ENCODE data around the gene MBD2.
"Not testable (repeated sequence)": the region's sequence is repeated elsewhere in the genome, so short reads cannot be mapped to it uniquely, and the experiment has no call there.

Gene MBD2

GRCh38 chr18:54238173-54238936 lies 13.9 kb upstream of the MBD2 start:
- FAIRE-seq (no peak), DNase-seq (ENCODE audit: low spot score) (no peak)

- FAIRE-seq = no peak
- DNase-seq (ENCODE audit: low spot score) = no peak
These were observed 11.4 kb upstream of the MBD2 start for GRCh38 chr18:54235871-54236270.

- FAIRE-seq = no peak
- no peak for DNase-seq (ENCODE audit: low spot score)
These were observed 9.3 kb upstream of the MBD2 start for GRCh38 chr18:54233747-54234146.

- FAIRE-seq = no peak
- DNase-seq (ENCODE audit: low spot score) = no peak
These were observed 8.8 kb upstream of the MBD2 start for GRCh38 chr18:54233228-54233625.

GRCh38 chr18:54232485-54233227 lies 8.2 kb upstream of the MBD2 start:
- no peak for FAIRE-seq
- DNase-seq (ENCODE audit: low spot score) = no peak

- no peak for FAIRE-seq
- no peak for DNase-seq (ENCODE audit: low spot score)
These were observed 5.1 kb upstream of the MBD2 start for GRCh38 chr18:54229421-54230059.

GRCh38 chr18:54228364-54228763 lies 3.9 kb upstream of the MBD2 start:
- FAIRE-seq = no peak
- DNase-seq (ENCODE audit: low spot score) = no peak

GRCh38 chr18:54223568-54224241 lies 764 bp downstream of the MBD2 start:
- peak; percentile 54 for DNase-seq (ENCODE audit: low spot score)
- FAIRE-seq = peak; percentile 62

- FAIRE-seq = no peak
These were observed 1.4 kb downstream of the MBD2 start for GRCh38 chr18:54222922-54223567.

GRCh38 chr18:54220406-54220805 lies 4.1 kb downstream of the MBD2 start:
- no peak for FAIRE-seq
- no peak for DNase-seq (ENCODE audit: low spot score)

More at GRCh38 chr18:54222922-54223567, 1.4 kb downstream of the MBD2 start:
- DNase-seq (ENCODE audit: low spot score) = no peak

- not testable (repeated sequence) for DNase-seq (ENCODE audit: low spot score); FAIRE-seq
These were observed 5.7 kb downstream of the MBD2 start for GRCh38 chr18:54218803-54219202.

GRCh38 chr18:54218299-54218698 lies 6.2 kb downstream of the MBD2 start:
- DNase-seq (ENCODE audit: low spot score) (no peak), FAIRE-seq (no peak)

- DNase-seq (ENCODE audit: low spot score) = no peak
- FAIRE-seq = no peak
These were observed 6.8 kb downstream of the MBD2 start for GRCh38 chr18:54217624-54218023.

GRCh38 chr18:54215069-54215468 lies 9.4 kb downstream of the MBD2 start:
- DNase-seq (ENCODE audit: low spot score) = no peak
- no peak for FAIRE-seq

- no peak for FAIRE-seq
These were observed 14.0 kb downstream of the MBD2 start for GRCh38 chr18:54210463-54210862.

GRCh38 chr18:54209471-54210180 lies 14.8 kb downstream of the MBD2 start:
- DNase-seq (ENCODE audit: low spot score) (peak; percentile 6), FAIRE-seq (peak; percentile 64)

More at GRCh38 chr18:54210463-54210862, 14.0 kb downstream of the MBD2 start:
- no peak for DNase-seq (ENCODE audit: low spot score)

GRCh38 chr18:54206447-54206846 lies 18.0 kb downstream of the MBD2 start:
- DNase-seq (ENCODE audit: low spot score) (no peak), FAIRE-seq (no peak)

GRCh38 chr18:54205959-54206358 lies 18.5 kb downstream of the MBD2 start:
- FAIRE-seq (no peak), DNase-seq (ENCODE audit: low spot score) (no peak)

- not testable (repeated sequence) for DNase-seq (ENCODE audit: low spot score); FAIRE-seq
These were observed 19.0 kb downstream of the MBD2 start for GRCh38 chr18:54205448-54205847.

GRCh38 chr18:54204883-54205282 lies 19.6 kb downstream of the MBD2 start:
- DNase-seq (ENCODE audit: low spot score) = no peak
- no peak for FAIRE-seq

Data from RCC 7860 (cell line).